Psoas muscle (tissue), 8 donors: ENCODE results near the gene TSKU. TPM values are rescaled to one million over a fixed set of nuclear protein-coding genes. Genes with fewer than 3 reads are reported as not detected.

Experiments used
- ATAC-seq, 4 donors: fragments of 200-7000 bp; cut with Tn5 transposase; one replicate each; pipeline ENCODE4 v1.9.1; 2020; ENCODE audit warnings: moderate library complexity in 3 of 4, mild to moderate bottlenecking in 2 of 4
- DNase-seq, 2 donors: peaks; one replicate each; pipeline ENCODE4 v3.0.0-alpha.2; 2020
- H3K27ac ChIP-seq: fragments of 200-600 bp; one replicate; pipeline ENCODE4 v1.8.0; 2022
- H3K27me3 ChIP-seq, 3 donors: fragments of 200-600 bp in 1 of 3; one replicate each; pipeline versions ENCODE4 v1.6.1 to v1.8.0; 2013 to 2022; ENCODE audit warnings: low read length in 2 of 3, mild to moderate bottlenecking in 2 of 3, moderate library complexity in 1 of 3; ENCODE audit not compliant: insufficient read depth in 3 of 3
- H3K36me3 ChIP-seq, 2 donors: fragments of 200-600 bp in 1 of 2; one replicate each; pipeline versions ENCODE4 v1.6.1 to v1.8.0; 2013 to 2022; ENCODE audit warnings: low read depth in 1 of 2, mild to moderate bottlenecking in 1 of 2, moderate library complexity in 1 of 2; ENCODE audit not compliant: insufficient read depth in 1 of 2
- H3K4me1 ChIP-seq: fragments of 200-600 bp; one replicate; pipeline ENCODE4 v1.8.0; 2022
- H3K4me3 ChIP-seq: fragments of 200-600 bp; one replicate; pipeline ENCODE4 v1.8.0; 2022; ENCODE audit warnings: mild to moderate bottlenecking
- H3K9me3 ChIP-seq: fragments of 200-600 bp; one replicate; pipeline ENCODE4 v1.8.0; 2022
- WGBS, 3 donors: extraction: QIAGEN DNeasy Blood & Tissue Kit; methylation state at CpG; one replicate each; pipeline versions ENCODE4 v1.1.6 to v1.1.7; 2013; 5-methylcytosine and 5-hydroxymethylcytosine counted together
- intact Hi-C, 2 donors: fragments of 100-400 bp; cut with DNase I; formaldehyde crosslinking; loops; one replicate each; pipeline versions ENCODE4 v1.11.0 to v1.14.2; 2022
- polyA plus RNA-seq, 3 donors: library from polyadenylated mRNA; stranded (reverse); fragments of 200-250 nt; gene quantifications; one replicate each; pipeline ENCODE4 v1.2.3, GENCODE V29; 2013
- total RNA-seq, 4 donors: library from RNA; stranded (reverse); fragmentation: NEBNext Ultra II Directional in 2 of 4; extraction: Animal tissue kit (Norgen Biotek cat#: 25700) in 2 of 4; gene quantifications; one replicate each; pipeline versions ENCODE4 v1.2.1 to v1.2.4, GENCODE V29; 2021 to 2023
- TF ChIP-seq, protein P1 (sequence below): fragments of 200-600 bp; IDR thresholded peaks from one replicate; pipeline ENCODE4 v1.8.0; 2022; ENCODE audit warnings: antibody characterized with exemption
- donor health status: healthy with polysubstance abuse.
- donor health status: DM: no; HTN: no; CAD: no; lungs with moderate emphysema.
- donor health status: Bipolar disorder and iron deficiency.
- donor health status: healthy.
- donor health status: DM: yes; HTN: yes; CAD: no.
- donor health status: DM: no; HTN: no; CAD: no.
- donor health status: DM: no; HTN: no; CAD: no.
- donor health status: DM: yes; HTN: yes; CAD: no.

TSKU gene
- total and polyA plus RNA-seq, 7 donors, result 3.1 to 11.4 (median 4.0) TPM

DNA sequence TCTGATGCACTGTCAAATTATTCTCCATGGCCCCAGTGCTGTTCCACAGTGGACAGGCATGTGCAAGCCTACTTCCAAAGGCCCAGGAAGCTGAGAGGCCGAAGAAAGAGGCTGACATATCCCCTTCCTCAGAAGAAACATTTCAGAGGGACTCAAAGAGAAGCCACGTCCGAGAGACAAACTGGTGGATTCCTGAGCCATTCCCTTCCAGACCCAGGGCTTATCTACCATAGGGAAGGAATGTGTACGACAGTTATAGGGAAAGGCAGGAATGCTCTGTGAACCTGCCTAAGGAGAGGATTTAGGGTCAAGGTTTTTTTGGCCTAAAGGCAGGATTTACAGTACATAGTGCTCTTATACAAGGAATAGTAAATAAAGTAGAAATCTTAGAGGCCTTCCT, 46.9 kb upstream of the TSKU start:
- no peak for ATAC-seq
- intact Hi-C loops, result loop anchor here in 1 of 2 donors (10.0 kb wide), 1 partner anchor 189 kb away; no protein-coding TSS in a partner anchor
- Histone ChIP-seq H3K4me1 (no peaks in the 10 kb centered on the region), H3K27me3 (no peaks in the 10 kb centered on the region), H3K9me3 (no peaks in the 10 kb centered on the region), H3K27ac (no peak overlapping the region), H3K4me3 (no peak overlapping the region), H3K36me3 (no peaks in the 10 kb centered on the region)
- WGBS, 3 donors, result 94 to 96% (median 95%) methylated on average over 4 of the region's 4 CpGs
- TF ChIP-seq, protein P1, sequence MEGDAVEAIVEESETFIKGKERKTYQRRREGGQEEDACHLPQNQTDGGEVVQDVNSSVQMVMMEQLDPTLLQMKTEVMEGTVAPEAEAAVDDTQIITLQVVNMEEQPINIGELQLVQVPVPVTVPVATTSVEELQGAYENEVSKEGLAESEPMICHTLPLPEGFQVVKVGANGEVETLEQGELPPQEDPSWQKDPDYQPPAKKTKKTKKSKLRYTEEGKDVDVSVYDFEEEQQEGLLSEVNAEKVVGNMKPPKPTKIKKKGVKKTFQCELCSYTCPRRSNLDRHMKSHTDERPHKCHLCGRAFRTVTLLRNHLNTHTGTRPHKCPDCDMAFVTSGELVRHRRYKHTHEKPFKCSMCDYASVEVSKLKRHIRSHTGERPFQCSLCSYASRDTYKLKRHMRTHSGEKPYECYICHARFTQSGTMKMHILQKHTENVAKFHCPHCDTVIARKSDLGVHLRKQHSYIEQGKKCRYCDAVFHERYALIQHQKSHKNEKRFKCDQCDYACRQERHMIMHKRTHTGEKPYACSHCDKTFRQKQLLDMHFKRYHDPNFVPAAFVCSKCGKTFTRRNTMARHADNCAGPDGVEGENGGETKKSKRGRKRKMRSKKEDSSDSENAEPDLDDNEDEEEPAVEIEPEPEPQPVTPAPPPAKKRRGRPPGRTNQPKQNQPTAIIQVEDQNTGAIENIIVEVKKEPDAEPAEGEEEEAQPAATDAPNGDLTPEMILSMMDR, result no peak
- no peak for DNase-seq

DNA sequence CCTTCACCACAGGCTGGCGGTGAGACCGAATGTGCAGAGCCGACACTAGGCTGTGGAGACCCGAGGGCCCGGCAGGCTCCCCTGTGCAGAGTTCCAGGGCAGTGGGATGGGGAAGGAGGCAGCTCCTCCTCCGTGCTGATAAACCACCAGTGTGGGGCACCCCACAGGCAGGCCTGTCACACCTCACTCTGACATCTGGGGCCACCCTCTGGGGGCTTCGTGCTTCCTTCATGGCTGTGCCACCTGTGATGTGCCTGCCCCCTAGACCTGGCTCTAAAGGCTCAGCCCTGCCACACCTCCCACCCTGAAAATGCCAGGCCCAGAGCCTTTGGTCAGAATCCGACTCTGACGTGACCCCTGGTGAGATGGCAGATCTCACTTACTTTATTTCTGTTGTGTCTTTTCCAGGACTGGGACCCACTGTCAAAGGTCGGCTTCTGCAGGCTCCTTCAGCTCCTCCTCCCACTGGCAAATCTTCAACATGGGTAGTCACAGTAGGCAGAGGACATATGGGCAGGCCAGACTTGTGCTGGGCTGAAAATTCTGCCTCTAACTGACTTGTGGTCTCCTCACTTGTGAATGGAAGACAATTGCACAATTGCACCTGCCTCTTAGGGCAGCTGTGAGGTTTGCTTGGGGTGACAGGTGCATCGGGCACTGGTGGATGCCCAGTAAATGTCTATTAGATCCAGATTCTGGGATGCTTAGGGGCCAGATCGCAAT, 46.2 kb upstream of the TSKU start:
- TF ChIP-seq, protein P1, result no peak
- H3K36me3 ChIP-seq, result no peaks in the 10 kb centered on the region
- no peaks in the 10 kb centered on the region for H3K27me3 ChIP-seq
- intact Hi-C loops, result loop anchor here in 1 of 2 donors (10.0 kb wide), 1 partner anchor 188 kb away; no protein-coding TSS in a partner anchor
- no peaks in the 10 kb centered on the region for H3K9me3 ChIP-seq
- no peak for ATAC-seq
- WGBS, 3 donors, result 80 to 90% (median 83%) methylated on average over 12 of the region's 12 CpGs
- DNase-seq, result no peak
- no peaks in the 10 kb centered on the region for H3K4me1 ChIP-seq
- no peak overlapping the region for H3K4me3 ChIP-seq
- no peak overlapping the region for H3K27ac ChIP-seq

DNA sequence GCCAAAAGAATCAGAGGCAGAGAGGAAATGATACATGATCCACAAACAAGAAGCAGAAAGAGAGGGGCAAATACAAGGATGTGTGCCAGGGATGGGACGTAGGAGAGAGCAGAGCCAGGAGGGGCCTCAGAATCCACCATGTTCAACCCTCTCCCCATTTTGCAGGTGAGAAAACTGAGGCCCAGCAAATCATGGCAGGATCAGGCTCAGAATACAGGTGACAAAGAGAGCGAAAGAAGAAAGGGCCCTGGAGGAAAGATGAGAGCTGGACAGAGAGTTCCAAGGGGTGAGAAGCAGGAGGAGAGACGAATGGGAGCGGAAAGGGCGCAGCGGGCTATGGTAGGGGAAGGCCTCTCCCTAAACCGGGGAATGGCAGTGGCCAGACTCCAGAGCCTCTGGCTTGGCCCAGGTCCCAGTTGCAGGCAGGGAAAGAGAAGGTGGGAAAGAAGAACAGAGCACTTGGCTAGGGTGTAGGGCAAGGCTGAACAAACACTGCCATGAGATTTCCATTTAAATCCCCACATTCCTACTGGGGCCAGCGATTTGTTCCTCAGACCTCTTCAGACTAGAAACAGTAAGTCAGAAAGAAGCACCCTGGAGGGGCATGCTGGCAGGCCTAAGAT, 44.4 kb upstream of the TSKU start:
- DNase-seq (no peak), ATAC-seq (no peak)
- TF ChIP-seq, protein P1, result no peak
- intact Hi-C loops, result loop anchor here in 1 of 2 donors (10.0 kb wide), 1 partner anchor 186 kb away; no protein-coding TSS in a partner anchor
- H3K36me3 ChIP-seq, result no peaks in the 10 kb centered on the region
- H3K27me3 ChIP-seq, result no peaks in the 10 kb centered on the region
- no peak overlapping the region for H3K27ac ChIP-seq
- no peak overlapping the region for H3K4me3 ChIP-seq
- WGBS, 3 donors, result 76 to 82% (median 77%) methylated on average over 8 of the region's 8 CpGs
- H3K4me1 ChIP-seq, result no peaks in the 10 kb centered on the region
- no peaks in the 10 kb centered on the region for H3K9me3 ChIP-seq

DNA sequence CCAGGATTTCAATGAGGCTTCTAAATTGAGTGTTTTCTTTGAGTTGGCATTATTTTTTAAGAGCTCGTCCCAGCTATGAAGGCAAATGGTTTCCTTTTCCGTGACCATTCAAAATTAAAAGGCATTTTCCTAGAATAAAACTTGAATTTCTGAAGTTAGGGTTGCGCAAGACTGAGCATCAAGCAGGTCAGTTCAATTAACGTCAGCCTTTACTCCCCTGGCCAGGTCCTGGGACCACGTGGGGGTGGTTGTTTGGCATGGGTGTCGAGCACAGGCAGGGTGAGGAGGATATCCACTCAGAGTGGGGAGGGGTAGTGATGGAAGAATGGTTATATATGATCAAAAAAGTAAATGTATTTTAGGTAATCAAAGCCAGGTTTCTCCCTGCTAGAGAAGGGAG, 43.4 kb upstream of the TSKU start:
- H3K27me3 ChIP-seq, result no peaks in the 10 kb centered on the region
- TF ChIP-seq, protein P1, result no peak
- DNase-seq (no peak), ATAC-seq (no peak)
- intact Hi-C loops, result loop anchor here in 1 of 2 donors (10.0 kb wide), 1 partner anchor 185 kb away; no protein-coding TSS in a partner anchor
- no peaks in the 10 kb centered on the region for H3K9me3 ChIP-seq
- no peaks in the 10 kb centered on the region for H3K4me1 ChIP-seq
- no peak overlapping the region for H3K27ac ChIP-seq
- no peak overlapping the region for H3K4me3 ChIP-seq
- H3K36me3 ChIP-seq, result no peaks in the 10 kb centered on the region
- 72 to 73% (median 73%) methylated on average over 6 of the region's 6 CpGs for WGBS, 3 donors
